Liver (tissue), 9 donors: ENCODE data around the gene PTPRH. TPM values are rescaled to one million over a fixed set of nuclear protein-coding genes. Genes with fewer than 3 reads are reported as not detected.

Source experiments
- DNase-seq: peaks from one replicate; pipeline ENCODE4 v3.0.0-alpha.2; 2017; ENCODE audit warnings: low spot score
- H3K27ac ChIP-seq, 2 donors: one replicate each; pipeline ENCODE4 v1.7.0; 2013; ENCODE audit warnings: inconsistent platforms in 2 of 2, low read length in 2 of 2, control low read depth in 1 of 2, low read depth in 1 of 2, mild to moderate bottlenecking in 1 of 2
- H3K27me3 ChIP-seq, 4 donors: one replicate each; pipeline versions ENCODE4 v1.6.1 to v1.7.0; 2013; ENCODE audit warnings: low read length in 3 of 4, inconsistent platforms in 1 of 4, mild to moderate bottlenecking in 1 of 4, moderate library complexity in 1 of 4; ENCODE audit not compliant: control insufficient read depth in 4 of 4, insufficient read depth in 4 of 4
- H3K36me3 ChIP-seq, 4 donors: one replicate each; pipeline versions ENCODE4 v1.6.1 to v1.7.0; 2013; ENCODE audit warnings: low read length in 3 of 4, mild to moderate bottlenecking in 3 of 4, low read depth in 1 of 4, moderate library complexity in 1 of 4; ENCODE audit not compliant: control insufficient read depth in 4 of 4, insufficient read depth in 3 of 4
- H3K4me1 ChIP-seq, 4 donors: one replicate each; pipeline versions ENCODE4 v1.6.1 to v1.7.0; 2013; ENCODE audit warnings: low read length in 3 of 4, mild to moderate bottlenecking in 3 of 4, moderate library complexity in 1 of 4; ENCODE audit not compliant: control insufficient read depth in 4 of 4, insufficient read depth in 4 of 4
- H3K4me3 ChIP-seq, 3 donors: one replicate each; pipeline versions ENCODE4 v1.6.1 to v1.7.0; 2013; ENCODE audit warnings: low read length in 3 of 3, control low read depth in 1 of 3, low read depth in 1 of 3, mild to moderate bottlenecking in 1 of 3
- H3K9ac ChIP-seq, 2 donors: one replicate each; pipeline ENCODE4 v1.7.0; 2013; ENCODE audit warnings: low read length in 2 of 2, mild to moderate bottlenecking in 2 of 2, moderate library complexity in 2 of 2, control low read depth in 1 of 2, low read depth in 1 of 2
- H3K9me3 ChIP-seq, 4 donors: one replicate each; pipeline versions ENCODE4 v1.6.1 to v1.7.0; 2013; ENCODE audit warnings: low read length in 3 of 4; ENCODE audit not compliant: control insufficient read depth in 4 of 4
- FOXA2 ChIP-seq: IDR thresholded peaks from 2 replicates; pipeline ENCODE4 v1.6.1; 2016; ENCODE audit warnings: antibody characterized with exemption
- GABPA ChIP-seq, 2 donors: IDR thresholded peaks in 1 of 2; conservative IDR thresholded peaks in 1 of 2; 2 replicates each; pipeline ENCODE4 v1.6.1; 2016; ENCODE audit warnings: antibody characterized with exemption in 2 of 2, mild to moderate bottlenecking in 1 of 2, moderate library complexity in 1 of 2
- HNF4A ChIP-seq, 2 donors: conservative IDR thresholded peaks; 2 replicates each; pipeline ENCODE4 v1.6.1; 2016; ENCODE audit warnings: antibody characterized with exemption in 2 of 2, mild to moderate bottlenecking in 2 of 2
- HNF4G ChIP-seq: IDR thresholded peaks from 2 replicates; pipeline ENCODE4 v1.6.1; 2016; ENCODE audit warnings: antibody characterized with exemption
- JUND ChIP-seq, 2 donors: IDR thresholded peaks; 2 replicates each; pipeline ENCODE4 v1.6.1; 2016; ENCODE audit warnings: antibody characterized with exemption in 2 of 2
- NR2F2 ChIP-seq: IDR thresholded peaks from 2 replicates; pipeline ENCODE4 v1.6.1; 2016; ENCODE audit warnings: antibody characterized with exemption
- RAD21 ChIP-seq, 2 donors: IDR thresholded peaks; 2 replicates each; pipeline ENCODE4 v1.6.1; 2016; ENCODE audit warnings: antibody characterized with exemption in 2 of 2, mild to moderate bottlenecking in 2 of 2
- RXRA ChIP-seq, 2 donors: IDR thresholded peaks; 2 replicates each; pipeline ENCODE4 v1.6.1; 2017 to 2018; ENCODE audit warnings: antibody characterized with exemption in 2 of 2, mild to moderate bottlenecking in 1 of 2
- SP1 ChIP-seq: IDR thresholded peaks from 2 replicates; pipeline ENCODE4 v1.6.1; 2018; ENCODE audit warnings: antibody characterized with exemption, mild to moderate bottlenecking
- TAF1 ChIP-seq: conservative IDR thresholded peaks from 2 replicates; pipeline ENCODE4 v1.6.1; 2016; ENCODE audit warnings: antibody characterized with exemption, mild to moderate bottlenecking
- YY1 ChIP-seq: IDR thresholded peaks from 2 replicates; pipeline ENCODE4 v1.6.1; 2016; ENCODE audit warnings: antibody characterized with exemption, mild to moderate bottlenecking
- WGBS: extraction: QIAGEN DNeasy Blood & Tissue Kit; methylation state at CpG from one replicate; pipeline ENCODE4 v1.1.7; 2013; 5-methylcytosine and 5-hydroxymethylcytosine counted together
- polyA plus RNA-seq, 2 donors: library from polyadenylated mRNA; stranded (reverse) in 1 of 2; unstranded in 1 of 2; fragments of 200-250 nt in 1 of 2; fragments of >200 nt in 1 of 2; fragmentation: Nextera tagmentation in 1 of 2; extraction: Ambion mirVana in 1 of 2; gene quantifications; one replicate each; pipeline versions ENCODE4 v1.2.1 to v1.2.3, GENCODE V29; 2013 to 2015
- total RNA-seq, 2 donors: library from RNA; depleted of rRNA; stranded (reverse); fragments of >200 nt; gene quantifications; one replicate each; pipeline ENCODE4 v1.2.3, GENCODE V29; 2014
- TF ChIP-seq, protein P1 (sequence below): IDR thresholded peaks from 2 replicates; pipeline ENCODE4 v1.6.1; 2016; ENCODE audit warnings: antibody characterized with exemption
- TF ChIP-seq, protein P2 (sequence below): IDR thresholded peaks from 2 replicates; pipeline ENCODE4 v1.6.1; 2016; ENCODE audit warnings: antibody characterized with exemption
- TF ChIP-seq, protein P3 (sequence below): fragments of 150-350 bp; IDR thresholded peaks from 2 replicates; pipeline ENCODE4 v1.5.1; 2017; ENCODE audit warnings: improper control_type of control experiment, low read depth, low read length; ENCODE audit not compliant: missing input control
- donor health status: healthy.
- donor health status: healthy.
- donor health status: healthy.
- donor health status: healthy.
- donor health status: healthy.

The PTPRH gene
- total and polyA plus RNA-seq, 4 donors = 3.1 to 20.4 (median 11.4) TPM

DNA sequence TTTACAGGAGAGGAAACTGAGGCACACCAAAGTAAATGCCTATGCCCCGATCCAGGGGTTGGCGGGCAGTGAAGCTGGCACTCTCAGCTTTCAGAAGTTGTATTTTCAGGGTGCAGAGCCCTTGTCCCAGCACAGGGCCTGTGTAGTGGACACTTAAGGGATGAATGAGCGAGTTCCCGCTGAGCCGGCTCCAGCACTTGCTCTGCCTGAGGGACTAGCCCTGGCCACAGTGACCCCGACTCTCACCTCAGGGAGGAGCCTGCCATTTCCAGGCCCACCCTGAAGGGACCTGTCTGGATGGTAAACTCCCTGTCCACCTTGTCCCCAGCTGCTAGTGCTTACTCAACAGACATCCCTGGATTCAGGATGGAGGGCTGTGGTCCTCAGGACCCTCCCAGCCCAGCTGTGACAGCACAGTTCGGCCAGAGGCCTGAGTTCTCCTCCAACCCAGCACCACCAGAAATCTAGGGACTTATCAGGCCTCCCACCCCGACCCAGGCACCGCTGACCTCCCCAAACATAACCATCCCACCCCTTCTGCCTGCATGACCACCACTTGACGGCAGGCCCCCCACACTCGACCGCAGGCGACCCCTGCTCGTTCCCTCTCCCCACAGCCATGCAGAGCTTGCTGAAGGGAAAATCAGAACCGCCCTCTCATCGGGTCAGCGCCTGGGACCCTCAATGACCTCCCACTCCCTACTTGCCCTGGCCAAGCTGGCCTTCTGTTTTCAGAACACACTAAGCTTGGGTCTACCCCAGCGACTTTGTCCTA lies 41.1 kb upstream of the PTPRH start:
- Histone ChIP-seq H3K4me1 (peaks cover 0 to 31% (median 14%) of the 10 kb centered on the region in 4 donors), H3K27ac (no peak overlapping the region), H3K9ac (no peak overlapping the region), H3K36me3 (peaks cover 2 to 14% (median 5%) of the 10 kb centered on the region in 4 donors), H3K9me3 (no peaks in the 10 kb centered on the region), H3K4me3 (no peak overlapping the region), H3K27me3 (no peaks in the 10 kb centered on the region)
- WGBS = 96% methylated on average over 18 of the region's 18 CpGs
- no peak for DNase-seq
- TF ChIP-seq, protein P1, sequence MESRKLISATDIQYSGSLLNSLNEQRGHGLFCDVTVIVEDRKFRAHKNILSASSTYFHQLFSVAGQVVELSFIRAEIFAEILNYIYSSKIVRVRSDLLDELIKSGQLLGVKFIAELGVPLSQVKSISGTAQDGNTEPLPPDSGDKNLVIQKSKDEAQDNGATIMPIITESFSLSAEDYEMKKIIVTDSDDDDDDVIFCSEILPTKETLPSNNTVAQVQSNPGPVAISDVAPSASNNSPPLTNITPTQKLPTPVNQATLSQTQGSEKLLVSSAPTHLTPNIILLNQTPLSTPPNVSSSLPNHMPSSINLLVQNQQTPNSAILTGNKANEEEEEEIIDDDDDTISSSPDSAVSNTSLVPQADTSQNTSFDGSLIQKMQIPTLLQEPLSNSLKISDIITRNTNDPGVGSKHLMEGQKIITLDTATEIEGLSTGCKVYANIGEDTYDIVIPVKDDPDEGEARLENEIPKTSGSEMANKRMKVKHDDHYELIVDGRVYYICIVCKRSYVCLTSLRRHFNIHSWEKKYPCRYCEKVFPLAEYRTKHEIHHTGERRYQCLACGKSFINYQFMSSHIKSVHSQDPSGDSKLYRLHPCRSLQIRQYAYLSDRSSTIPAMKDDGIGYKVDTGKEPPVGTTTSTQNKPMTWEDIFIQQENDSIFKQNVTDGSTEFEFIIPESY = no peak
- no peak for TF ChIP-seq HNF4G
- TF ChIP-seq, protein P2, sequence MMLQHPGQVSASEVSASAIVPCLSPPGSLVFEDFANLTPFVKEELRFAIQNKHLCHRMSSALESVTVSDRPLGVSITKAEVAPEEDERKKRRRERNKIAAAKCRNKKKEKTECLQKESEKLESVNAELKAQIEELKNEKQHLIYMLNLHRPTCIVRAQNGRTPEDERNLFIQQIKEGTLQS = no peak
- no peak for TF ChIP-seq FOXA2
- TF ChIP-seq JUND (IDR thresholded peaks at IDR 0.05) = no peak
- TF ChIP-seq, protein P3, sequence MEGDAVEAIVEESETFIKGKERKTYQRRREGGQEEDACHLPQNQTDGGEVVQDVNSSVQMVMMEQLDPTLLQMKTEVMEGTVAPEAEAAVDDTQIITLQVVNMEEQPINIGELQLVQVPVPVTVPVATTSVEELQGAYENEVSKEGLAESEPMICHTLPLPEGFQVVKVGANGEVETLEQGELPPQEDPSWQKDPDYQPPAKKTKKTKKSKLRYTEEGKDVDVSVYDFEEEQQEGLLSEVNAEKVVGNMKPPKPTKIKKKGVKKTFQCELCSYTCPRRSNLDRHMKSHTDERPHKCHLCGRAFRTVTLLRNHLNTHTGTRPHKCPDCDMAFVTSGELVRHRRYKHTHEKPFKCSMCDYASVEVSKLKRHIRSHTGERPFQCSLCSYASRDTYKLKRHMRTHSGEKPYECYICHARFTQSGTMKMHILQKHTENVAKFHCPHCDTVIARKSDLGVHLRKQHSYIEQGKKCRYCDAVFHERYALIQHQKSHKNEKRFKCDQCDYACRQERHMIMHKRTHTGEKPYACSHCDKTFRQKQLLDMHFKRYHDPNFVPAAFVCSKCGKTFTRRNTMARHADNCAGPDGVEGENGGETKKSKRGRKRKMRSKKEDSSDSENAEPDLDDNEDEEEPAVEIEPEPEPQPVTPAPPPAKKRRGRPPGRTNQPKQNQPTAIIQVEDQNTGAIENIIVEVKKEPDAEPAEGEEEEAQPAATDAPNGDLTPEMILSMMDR = no peak
- TF ChIP-seq TAF1 = no peak
- no peak for TF ChIP-seq GABPA (IDR thresholded peaks at IDR 0.05 in 1 of 2, conservative IDR thresholded peaks at IDR 0.05 in 1 of 2)
- no peak for TF ChIP-seq SP1

DNA sequence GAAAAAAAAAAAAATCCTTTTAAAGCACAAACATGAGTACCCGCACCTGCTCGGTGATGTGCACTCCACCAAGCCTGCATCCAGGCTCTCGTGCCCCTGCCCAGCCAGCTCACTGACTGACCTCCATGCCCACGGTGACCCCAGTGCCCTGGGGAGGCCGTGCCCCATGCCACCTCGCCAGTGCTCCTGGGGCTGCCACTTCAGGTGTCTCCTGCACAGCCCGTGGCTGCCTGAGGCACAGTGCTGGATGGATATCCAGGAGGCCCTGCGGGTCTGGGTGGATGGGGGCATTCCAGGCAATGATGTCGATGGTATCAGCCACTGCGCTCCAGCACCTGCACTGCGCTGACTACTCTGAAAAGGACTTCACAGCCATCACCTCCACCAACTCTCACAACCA lies 40.5 kb upstream of the PTPRH start:
- H3K9me3 ChIP-seq = no peaks in the 10 kb centered on the region
- WGBS = 94% methylated on average over 11 of the region's 11 CpGs
- no peak for DNase-seq
- H3K9ac ChIP-seq = no peak overlapping the region
- peaks cover 4 to 20% (median 9%) of the 10 kb centered on the region in 4 donors for H3K36me3 ChIP-seq
- H3K27ac ChIP-seq = no peak overlapping the region
- TF ChIP-seq HNF4G = no peak
- TF ChIP-seq SP1 = no peak
- TF ChIP-seq YY1 = no peak
- TF ChIP-seq, protein P3 = no peak
- H3K27me3 ChIP-seq = no peaks in the 10 kb centered on the region
- no peak overlapping the region for H3K4me3 ChIP-seq
- H3K4me1 ChIP-seq = peaks cover 0 to 26% (median 10%) of the 10 kb centered on the region in 4 donors

DNA sequence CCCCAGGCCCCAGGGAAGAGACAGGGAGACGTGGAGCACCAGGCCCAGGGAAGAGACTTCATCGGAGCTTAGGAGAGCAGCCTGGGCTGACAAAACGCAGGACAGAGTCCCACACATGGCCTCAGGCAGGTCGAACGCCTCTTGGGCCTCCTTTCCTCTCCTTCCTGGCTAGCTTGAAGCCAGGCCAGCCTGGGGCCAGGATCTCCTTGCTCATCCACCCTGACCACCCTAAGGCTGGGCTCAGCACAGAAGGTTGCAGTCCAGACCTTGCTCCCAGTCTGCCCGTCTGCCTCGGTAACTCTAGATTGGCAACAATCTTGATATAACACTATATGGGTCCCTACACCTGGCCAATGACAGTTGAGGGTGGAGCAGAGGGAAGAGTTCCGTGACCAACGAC lies 39.4 kb upstream of the PTPRH start:
- WGBS = 87% methylated on average over 9 of the region's 9 CpGs

More for the DNA sequence above, 39.4 kb upstream of the PTPRH start:
- H3K4me1 ChIP-seq = peaks cover 0 to 16% (median 8%) of the 10 kb centered on the region in 4 donors
- H3K36me3 ChIP-seq = peaks cover 6 to 32% (median 17%) of the 10 kb centered on the region in 4 donors
- no peak overlapping the region for H3K27ac ChIP-seq
- no peak overlapping the region for H3K9ac ChIP-seq
- no peaks in the 10 kb centered on the region for H3K9me3 ChIP-seq
- H3K4me3 ChIP-seq = no peak overlapping the region
- no peak for DNase-seq
- TF ChIP-seq, protein P3 = no peak
- TF ChIP-seq RXRA (IDR thresholded peaks at IDR 0.05) (no peak), YY1 (no peak), TAF1 (no peak), SP1 (no peak), GABPA (IDR thresholded peaks at IDR 0.05 in 1 of 2, conservative IDR thresholded peaks at IDR 0.05 in 1 of 2) (no peak), JUND (IDR thresholded peaks at IDR 0.05) (no peak), NR2F2 (no peak), FOXA2 (no peak), HNF4A (conservative IDR thresholded peaks at IDR 0.05) (no peak), RAD21 (IDR thresholded peaks at IDR 0.05) (no peak)
- TF ChIP-seq, protein P2 = no peak
- no peaks in the 10 kb centered on the region for H3K27me3 ChIP-seq
